K562 (cell line): ENCODE results near the gene FOXI1. TPM values are rescaled to one million over a fixed set of nuclear protein-coding genes. Genes with fewer than 3 reads are reported as not detected.

Experiments used
- GATAD2A ChIP-seq: fragments of 450-650 bp; IDR thresholded peaks from 2 replicates; pipeline ENCODE4 v1.6.1; 2017
- NFYB ChIP-seq: IDR thresholded peaks from 2 replicates; pipeline ENCODE4 v1.6.1; 2011; ENCODE audit warnings: mild to moderate bottlenecking, moderate library complexity; ENCODE audit not compliant: insufficient read length; ENCODE audit errors: extremely low read depth
- polyA plus RNA-seq, 8 experiments: library from polyadenylated mRNA; depleted of rRNA in 4 of 8; stranded (reverse) in 5 of 8; unstranded in 3 of 8; fragments of >200 nt; fragmentation: Nextera tagmentation in 2 of 8; fragmentation: Illumina TruSeq in 1 of 8; extraction: Ambion mirVana in 2 of 8; extraction: Trizol in 1 of 8; gene quantifications; 2 replicates each; pipeline versions ENCODE4 v1.2.1 to v1.2.3, GENCODE V29; 2011 to 2014; ENCODE audit warnings: inconsistent platforms in 1 of 8, missing spikeins in 1 of 8
- total RNA-seq, 7 experiments: library from RNA; depleted of rRNA in 6 of 7; stranded (reverse); fragments of >200 nt in 6 of 7; fragmentation: Illumina TruSeq in 2 of 7; extraction: Trizol in 2 of 7; gene quantifications; 2 replicates each; pipeline versions ENCODE4 v1.2.1 to v1.2.3, GENCODE V29; 2011 to 2021; ENCODE audit warnings: low replicate concordance in 1 of 7
- TF ChIP-seq, protein P1 (sequence below): fragments of 450-650 bp; IDR thresholded peaks from 2 replicates; pipeline ENCODE4 v1.6.1; 2016; ENCODE audit warnings: low read depth
- TF ChIP-seq, protein P2 (sequence below): fragments of 450-650 bp; IDR thresholded peaks from 2 replicates; pipeline ENCODE4 v1.6.1; 2018; ENCODE audit not compliant: partially characterized antibody
- TF ChIP-seq, protein P3 (sequence below), 2 experiments: fragments of 200-800 bp in 1 of 2; sonication (Bioruptor generic) in 1 of 2; sonication (generic) in 1 of 2; formaldehyde crosslinking in 1 of 2; IDR thresholded peaks in 1 of 2; conservative IDR thresholded peaks in 1 of 2; 2 replicates each; pipeline versions ENCODE4 v1.5.0 to v1.6.1; 2016 to 2020; ENCODE audit warnings: missing compliant biosample characterization in 1 of 2, missing genetic modification characterization in 1 of 2, missing genetic modification reagents in 1 of 2
- TF ChIP-seq, protein P4 (sequence below): sonication (generic); formaldehyde crosslinking; IDR thresholded peaks from 2 replicates; pipeline ENCODE4 v1.8.1; 2023; ENCODE audit warnings: missing genetic modification reagents, mild to moderate bottlenecking, borderline replicate concordance

FOXI1 gene
- total and polyA plus RNA-seq, 9 of the 15 experiments (the other 6 are each of a cell fraction or from before 2014, with no cell fraction given) = not detected

DNA sequence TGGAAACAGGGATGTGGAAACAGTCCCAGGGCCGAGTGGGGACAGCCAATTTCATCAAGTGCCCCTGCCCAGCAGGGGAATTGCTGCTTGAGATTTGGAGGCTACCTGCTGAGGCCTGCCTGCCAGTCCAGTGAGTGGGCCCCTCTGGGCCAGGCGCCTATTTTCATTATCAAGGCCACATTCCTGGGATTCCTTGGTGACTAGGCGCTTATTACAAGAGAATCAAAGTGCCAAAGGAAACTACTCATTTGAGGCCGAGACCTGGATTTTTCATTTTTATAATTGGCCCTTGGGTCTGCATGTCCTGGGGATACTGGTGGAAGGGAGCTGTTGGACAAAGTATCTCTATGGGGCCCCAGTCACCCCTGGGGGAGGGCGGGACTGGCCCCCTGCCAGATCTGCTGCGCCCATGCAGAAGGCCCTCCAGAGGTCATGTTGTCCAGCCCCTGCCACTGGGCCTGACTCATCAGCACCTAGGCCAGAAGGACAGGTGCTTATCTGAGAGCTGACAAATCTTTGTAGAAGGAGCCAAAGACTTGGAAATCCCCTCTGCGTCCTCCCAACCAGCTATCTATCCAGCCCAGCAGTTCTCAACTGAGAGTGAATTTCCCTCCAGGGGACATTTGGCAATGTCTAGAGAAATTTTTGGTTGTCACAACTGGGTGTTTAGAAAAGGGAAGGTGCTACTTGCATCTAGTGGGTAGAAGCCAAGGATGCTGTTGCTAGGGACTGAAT is 45.6 kb downstream of the FOXI1 start (continued):
- TF ChIP-seq, protein P1, sequence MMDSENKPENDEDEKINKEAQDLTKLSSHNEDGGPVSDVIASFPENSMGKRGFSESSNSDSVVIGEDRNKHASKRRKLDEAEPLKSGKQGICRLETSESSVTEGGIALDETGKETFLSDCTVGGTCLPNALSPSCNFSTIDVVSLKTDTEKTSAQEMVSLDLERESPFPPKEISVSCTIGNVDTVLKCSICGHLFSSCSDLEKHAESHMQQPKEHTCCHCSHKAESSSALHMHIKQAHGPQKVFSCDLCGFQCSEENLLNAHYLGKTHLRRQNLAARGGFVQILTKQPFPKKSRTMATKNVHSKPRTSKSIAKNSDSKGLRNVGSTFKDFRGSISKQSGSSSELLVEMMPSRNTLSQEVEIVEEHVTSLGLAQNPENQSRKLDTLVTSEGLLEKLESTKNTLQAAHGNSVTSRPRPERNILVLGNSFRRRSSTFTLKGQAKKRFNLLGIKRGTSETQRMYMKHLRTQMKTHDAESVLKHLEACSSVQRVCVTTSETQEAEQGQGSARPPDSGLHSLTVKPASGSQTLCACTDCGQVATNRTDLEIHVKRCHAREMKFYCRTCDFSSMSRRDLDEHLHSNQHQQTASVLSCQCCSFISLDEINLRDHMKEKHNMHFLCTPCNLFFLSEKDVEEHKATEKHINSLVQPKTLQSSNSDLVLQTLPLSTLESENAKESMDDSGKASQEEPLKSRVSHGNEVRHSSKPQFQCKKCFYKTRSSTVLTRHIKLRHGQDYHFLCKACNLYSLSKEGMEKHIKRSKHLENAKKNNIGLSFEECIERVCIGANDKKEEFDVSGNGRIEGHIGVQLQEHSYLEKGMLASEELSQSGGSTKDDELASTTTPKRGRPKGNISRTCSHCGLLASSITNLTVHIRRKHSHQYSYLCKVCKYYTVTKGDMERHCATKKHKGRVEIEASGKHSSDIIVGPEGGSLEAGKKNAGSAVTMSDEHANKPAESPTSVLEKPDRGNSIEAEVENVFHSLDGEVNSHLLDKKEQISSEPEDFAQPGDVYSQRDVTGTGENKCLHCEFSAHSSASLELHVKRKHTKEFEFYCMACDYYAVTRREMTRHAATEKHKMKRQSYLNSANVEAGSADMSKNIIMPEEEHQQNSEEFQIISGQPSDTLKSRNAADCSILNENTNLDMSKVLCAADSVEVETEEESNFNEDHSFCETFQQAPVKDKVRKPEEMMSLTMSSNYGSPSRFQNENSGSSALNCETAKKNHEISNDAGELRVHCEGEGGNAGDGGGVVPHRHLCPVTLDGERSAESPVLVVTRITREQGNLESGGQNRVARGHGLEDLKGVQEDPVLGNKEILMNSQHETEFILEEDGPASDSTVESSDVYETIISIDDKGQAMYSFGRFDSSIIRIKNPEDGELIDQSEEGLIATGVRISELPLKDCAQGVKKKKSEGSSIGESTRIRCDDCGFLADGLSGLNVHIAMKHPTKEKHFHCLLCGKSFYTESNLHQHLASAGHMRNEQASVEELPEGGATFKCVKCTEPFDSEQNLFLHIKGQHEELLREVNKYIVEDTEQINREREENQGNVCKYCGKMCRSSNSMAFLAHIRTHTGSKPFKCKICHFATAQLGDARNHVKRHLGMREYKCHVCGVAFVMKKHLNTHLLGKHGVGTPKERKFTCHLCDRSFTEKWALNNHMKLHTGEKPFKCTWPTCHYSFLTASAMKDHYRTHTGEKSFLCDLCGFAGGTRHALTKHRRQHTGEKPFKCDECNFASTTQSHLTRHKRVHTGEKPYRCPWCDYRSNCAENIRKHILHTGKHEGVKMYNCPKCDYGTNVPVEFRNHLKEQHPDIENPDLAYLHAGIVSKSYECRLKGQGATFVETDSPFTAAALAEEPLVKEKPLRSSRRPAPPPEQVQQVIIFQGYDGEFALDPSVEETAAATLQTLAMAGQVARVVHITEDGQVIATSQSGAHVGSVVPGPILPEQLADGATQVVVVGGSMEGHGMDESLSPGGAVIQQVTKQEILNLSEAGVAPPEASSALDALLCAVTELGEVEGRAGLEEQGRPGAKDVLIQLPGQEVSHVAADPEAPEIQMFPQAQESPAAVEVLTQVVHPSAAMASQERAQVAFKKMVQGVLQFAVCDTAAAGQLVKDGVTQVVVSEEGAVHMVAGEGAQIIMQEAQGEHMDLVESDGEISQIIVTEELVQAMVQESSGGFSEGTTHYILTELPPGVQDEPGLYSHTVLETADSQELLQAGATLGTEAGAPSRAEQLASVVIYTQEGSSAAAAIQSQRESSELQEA = no peak
- TF ChIP-seq NFYB = no peak
- TF ChIP-seq, protein P2, sequence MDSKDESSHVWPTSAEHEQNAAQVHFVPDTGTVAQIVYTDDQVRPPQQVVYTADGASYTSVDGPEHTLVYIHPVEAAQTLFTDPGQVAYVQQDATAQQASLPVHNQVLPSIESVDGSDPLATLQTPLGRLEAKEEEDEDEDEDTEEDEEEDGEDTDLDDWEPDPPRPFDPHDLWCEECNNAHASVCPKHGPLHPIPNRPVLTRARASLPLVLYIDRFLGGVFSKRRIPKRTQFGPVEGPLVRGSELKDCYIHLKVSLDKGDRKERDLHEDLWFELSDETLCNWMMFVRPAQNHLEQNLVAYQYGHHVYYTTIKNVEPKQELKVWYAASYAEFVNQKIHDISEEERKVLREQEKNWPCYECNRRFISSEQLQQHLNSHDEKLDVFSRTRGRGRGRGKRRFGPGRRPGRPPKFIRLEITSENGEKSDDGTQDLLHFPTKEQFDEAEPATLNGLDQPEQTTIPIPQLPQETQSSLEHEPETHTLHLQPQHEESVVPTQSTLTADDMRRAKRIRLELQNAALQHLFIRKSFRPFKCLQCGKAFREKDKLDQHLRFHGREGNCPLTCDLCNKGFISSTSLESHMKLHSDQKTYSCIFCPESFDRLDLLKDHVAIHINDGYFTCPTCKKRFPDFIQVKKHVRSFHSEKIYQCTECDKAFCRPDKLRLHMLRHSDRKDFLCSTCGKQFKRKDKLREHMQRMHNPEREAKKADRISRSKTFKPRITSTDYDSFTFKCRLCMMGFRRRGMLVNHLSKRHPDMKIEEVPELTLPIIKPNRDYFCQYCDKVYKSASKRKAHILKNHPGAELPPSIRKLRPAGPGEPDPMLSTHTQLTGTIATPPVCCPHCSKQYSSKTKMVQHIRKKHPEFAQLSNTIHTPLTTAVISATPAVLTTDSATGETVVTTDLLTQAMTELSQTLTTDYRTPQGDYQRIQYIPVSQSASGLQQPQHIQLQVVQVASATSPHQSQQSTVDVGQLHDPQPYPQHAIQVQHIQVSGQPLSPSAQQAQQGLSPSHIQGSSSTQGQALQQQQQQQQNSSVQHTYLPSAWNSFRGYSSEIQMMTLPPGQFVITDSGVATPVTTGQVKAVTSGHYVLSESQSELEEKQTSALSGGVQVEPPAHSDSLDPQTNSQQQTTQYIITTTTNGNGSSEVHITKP = peak; percentile 35
- TF ChIP-seq, protein P3, sequence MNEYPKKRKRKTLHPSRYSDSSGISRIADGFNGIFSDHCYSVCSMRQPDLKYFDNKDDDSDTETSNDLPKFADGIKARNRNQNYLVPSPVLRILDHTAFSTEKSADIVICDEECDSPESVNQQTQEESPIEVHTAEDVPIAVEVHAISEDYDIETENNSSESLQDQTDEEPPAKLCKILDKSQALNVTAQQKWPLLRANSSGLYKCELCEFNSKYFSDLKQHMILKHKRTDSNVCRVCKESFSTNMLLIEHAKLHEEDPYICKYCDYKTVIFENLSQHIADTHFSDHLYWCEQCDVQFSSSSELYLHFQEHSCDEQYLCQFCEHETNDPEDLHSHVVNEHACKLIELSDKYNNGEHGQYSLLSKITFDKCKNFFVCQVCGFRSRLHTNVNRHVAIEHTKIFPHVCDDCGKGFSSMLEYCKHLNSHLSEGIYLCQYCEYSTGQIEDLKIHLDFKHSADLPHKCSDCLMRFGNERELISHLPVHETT (CRISPR knock-in tag; conservative IDR thresholded peaks at IDR 0.05 in 1 of 2, IDR thresholded peaks at IDR 0.05 in 1 of 2) = peak in 1 of 2 experiments; percentile 91; a peak in 2 of 4 replicates
- TF ChIP-seq, protein P4, sequence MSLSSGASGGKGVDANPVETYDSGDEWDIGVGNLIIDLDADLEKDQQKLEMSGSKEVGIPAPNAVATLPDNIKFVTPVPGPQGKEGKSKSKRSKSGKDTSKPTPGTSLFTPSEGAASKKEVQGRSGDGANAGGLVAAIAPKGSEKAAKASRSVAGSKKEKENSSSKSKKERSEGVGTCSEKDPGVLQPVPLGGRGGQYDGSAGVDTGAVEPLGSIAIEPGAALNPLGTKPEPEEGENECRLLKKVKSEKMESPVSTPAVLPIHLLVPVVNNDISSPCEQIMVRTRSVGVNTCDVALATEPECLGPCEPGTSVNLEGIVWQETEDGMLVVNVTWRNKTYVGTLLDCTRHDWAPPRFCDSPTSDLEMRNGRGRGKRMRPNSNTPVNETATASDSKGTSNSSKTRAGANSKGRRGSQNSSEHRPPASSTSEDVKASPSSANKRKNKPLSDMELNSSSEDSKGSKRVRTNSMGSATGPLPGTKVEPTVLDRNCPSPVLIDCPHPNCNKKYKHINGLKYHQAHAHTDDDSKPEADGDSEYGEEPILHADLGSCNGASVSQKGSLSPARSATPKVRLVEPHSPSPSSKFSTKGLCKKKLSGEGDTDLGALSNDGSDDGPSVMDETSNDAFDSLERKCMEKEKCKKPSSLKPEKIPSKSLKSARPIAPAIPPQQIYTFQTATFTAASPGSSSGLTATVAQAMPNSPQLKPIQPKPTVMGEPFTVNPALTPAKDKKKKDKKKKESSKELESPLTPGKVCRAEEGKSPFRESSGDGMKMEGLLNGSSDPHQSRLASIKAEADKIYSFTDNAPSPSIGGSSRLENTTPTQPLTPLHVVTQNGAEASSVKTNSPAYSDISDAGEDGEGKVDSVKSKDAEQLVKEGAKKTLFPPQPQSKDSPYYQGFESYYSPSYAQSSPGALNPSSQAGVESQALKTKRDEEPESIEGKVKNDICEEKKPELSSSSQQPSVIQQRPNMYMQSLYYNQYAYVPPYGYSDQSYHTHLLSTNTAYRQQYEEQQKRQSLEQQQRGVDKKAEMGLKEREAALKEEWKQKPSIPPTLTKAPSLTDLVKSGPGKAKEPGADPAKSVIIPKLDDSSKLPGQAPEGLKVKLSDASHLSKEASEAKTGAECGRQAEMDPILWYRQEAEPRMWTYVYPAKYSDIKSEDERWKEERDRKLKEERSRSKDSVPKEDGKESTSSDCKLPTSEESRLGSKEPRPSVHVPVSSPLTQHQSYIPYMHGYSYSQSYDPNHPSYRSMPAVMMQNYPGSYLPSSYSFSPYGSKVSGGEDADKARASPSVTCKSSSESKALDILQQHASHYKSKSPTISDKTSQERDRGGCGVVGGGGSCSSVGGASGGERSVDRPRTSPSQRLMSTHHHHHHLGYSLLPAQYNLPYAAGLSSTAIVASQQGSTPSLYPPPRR = 0 out of 2 replicates have a peak, but pooled peaks have one; percentile 27
- TF ChIP-seq GATAD2A = no peak
